ENCODE measurements around the gene CDX1.

The CDX1 gene

GRCh38 chr5:150163547-150164059 lies 3.0 kb upstream of the CDX1 start:
- no peak for DNase-seq (ENCODE audit: low read depth)

DNA sequence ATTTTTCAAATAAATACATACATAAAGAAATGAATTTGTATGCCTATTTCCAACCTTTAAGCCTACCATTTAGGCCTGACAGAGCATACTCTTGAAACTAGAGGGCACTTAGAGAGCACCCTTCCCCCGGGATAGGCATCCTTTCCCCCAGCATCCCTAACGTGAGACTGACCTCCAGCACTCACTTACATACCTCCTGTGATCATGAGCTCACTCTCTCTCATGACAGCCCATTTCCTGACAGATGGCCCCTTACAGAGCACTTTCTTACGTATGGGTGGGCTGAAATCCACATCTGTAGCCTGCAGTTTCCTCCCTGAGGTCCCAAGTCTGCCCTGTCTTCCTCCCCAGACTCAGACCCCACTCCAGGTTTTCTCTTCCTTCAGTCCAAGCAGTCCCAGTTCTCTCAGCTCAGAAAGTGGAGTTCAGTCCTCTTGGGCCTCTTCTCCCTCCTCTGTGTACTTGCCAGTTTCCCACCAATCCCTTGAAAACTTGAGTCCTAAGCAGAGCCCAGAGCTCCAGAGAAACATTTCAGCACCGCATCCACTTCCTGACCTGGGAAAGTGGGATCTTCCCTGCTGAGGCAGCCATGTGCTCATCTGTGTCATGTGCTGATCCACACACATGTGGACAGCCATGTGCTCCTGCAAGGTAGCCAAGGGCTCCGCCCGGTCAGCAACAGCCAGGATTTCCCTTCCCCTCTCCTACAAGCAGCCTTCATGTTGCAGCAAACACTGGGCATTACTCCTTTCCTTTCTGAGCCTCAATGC lies 2.2 kb upstream of the CDX1 start:
- no peak for DNase-seq (ENCODE audit: low read depth)

- no peak for DNase-seq (ENCODE audit: low read depth)
Observed at GRCh38 chr5:150166037-150166649, 435 bp upstream of the CDX1 start.

GRCh38 chr5:150167512-150167850 lies 903 bp downstream of the CDX1 start:
- no peak for DNase-seq (ENCODE audit: low read depth)

GRCh38 chr5:150167908-150168307 lies 1.3 kb downstream of the CDX1 start:
- DNase-seq (ENCODE audit: low read depth): no peak

GRCh38 chr5:150168864-150169263 lies 2.3 kb downstream of the CDX1 start:
- DNase-seq (ENCODE audit: low read depth): no peak

DNA sequence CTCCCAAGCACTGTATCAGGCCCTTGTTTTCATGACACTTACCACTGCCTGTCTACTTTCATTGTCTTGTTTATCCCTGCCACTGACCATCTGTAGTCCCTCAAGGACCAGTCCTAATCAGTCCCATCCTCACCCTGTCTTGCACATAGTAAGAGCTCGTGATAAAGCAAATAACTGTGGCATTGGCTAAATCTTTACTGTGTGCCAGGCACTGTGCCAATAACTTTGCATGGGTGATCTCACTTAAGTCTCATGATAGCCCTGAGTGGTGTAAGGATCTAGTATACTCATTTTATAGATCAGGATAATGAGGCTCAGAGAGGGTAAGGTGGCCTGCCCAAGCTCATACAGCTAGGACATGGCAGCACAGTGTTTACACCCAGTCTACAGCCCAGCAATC lies 5.6 kb downstream of the CDX1 start:
- DNase-seq (ENCODE audit: low read depth): no peak

DNA sequence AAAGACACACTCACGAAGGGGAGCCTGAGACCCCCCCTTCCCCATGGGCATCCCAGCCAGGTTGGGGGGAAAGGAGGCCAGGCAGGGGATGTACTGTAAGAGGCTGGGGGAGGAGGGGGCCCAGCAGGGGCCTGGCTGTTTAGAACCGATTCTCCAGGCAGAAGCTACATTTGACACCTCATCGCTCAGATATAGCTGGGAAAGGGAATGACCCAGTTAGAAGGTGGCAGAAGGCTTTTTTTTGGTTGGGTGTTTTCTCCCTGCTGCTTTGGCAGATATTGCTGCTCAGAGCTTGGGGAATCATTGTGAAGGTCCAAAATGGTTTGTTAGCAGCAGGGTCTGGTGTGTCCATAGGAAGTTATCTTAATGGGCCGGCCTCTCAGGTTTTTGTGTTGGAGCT lies 6.0 kb downstream of the CDX1 start:
- DNase-seq (ENCODE audit: low read depth): no peak

DNA sequence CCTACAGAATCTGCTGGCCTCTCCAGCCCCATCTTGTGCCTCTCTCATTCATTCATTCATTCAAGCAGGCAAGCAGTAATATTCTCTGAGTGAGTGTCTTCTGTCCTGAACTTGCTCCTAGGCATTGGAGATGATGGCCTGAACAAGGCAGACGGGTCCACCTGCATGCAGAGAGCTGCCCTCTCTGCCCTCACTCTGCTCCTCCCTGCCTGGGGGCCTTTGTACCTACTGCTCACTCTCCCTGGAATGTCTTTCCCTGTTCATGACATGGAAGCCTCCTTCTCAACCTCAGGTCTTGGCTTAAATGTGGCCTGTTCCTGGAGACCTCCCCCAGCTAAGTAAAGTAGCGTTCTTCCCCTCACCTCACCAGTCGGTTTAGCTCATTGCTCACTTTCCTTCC lies 6.6 kb downstream of the CDX1 start:
- DNase-seq (ENCODE audit: low read depth): no peak

- no peak for DNase-seq (ENCODE audit: low read depth)
Observed at GRCh38 chr5:150174285-150174684, 7.7 kb downstream of the CDX1 start.

- DNase-seq (ENCODE audit: low read depth): no peak
Observed at GRCh38 chr5:150175076-150175475, 8.5 kb downstream of the CDX1 start.

- DNase-seq (ENCODE audit: low read depth): no peak
Observed at GRCh38 chr5:150175536-150175935, 9.0 kb downstream of the CDX1 start.

GRCh38 chr5:150176745-150177477 lies 10.3 kb downstream of the CDX1 start:
- DNase-seq (ENCODE audit: low read depth): no peak

DNA sequence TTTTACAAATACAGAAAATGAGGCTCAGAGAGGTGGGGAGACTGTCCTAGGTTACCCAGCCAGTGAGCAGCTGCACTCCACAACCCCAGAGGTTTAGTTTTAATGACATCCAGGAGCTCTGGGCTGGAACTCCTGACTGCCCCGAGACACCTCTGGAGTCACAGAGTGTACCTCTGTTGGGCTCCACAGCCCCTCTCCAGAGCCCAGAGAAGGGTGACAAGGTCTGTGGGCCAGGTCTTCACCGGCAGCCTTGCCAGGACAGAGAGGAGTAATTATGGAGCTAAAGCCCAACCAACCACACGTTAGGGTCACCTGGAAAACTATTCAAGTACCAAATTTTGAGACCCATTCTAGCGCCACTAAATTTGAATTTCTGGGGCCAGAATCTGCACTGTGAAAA lies 11.1 kb downstream of the CDX1 start:
- no peak for DNase-seq (ENCODE audit: low read depth)

DNA sequence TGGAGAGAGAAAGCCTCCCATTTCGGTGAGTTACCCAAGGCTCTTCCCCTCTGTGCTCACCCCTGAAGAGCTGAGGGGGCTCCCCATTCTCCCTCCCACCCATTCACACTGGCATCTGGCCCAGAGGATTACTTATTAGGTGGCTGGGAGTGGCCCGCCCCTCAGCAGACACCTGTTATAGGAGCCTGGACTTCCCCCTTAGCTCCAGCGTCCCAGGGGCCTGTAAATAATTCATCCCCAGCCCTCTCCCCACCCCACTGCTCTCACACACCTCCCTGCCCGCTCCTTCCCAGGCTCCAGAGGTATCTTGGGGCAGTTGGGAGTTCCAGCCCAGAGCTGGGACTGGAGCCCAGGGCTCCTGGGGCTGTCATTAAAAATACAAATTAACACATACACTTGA lies 11.7 kb downstream of the CDX1 start:
- no peak for DNase-seq (ENCODE audit: low read depth)

DNA sequence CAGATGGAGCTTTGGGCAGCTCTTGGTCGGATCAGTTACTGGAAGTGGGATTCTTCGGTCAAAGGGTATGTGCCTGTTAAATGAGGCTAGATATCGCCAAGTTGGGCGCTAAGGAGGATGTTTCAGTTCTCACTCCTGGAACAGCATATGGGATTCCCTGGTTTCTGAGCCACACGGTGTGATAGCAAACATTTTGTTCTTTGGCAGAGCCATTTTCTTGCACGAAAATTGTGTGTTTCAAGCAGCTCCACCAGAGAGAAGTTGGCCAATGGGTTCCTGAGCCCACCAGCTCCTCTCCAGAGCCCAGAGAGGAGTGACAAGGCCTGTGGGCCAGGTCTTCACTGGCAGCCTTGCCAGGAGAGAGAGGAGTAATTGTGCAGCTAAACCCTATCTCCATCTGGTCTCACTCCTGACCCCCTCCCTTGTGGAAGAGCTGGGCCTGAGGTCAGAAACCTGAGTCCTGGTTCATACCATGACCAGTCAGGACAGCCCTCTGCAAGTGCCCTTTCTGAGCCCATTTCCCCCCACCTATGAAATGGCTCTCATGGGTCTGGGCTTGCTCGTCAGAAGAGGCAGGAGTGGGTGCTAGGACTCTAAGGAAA lies 12.5 kb downstream of the CDX1 start:
- DNase-seq (ENCODE audit: low read depth): no peak

DNA sequence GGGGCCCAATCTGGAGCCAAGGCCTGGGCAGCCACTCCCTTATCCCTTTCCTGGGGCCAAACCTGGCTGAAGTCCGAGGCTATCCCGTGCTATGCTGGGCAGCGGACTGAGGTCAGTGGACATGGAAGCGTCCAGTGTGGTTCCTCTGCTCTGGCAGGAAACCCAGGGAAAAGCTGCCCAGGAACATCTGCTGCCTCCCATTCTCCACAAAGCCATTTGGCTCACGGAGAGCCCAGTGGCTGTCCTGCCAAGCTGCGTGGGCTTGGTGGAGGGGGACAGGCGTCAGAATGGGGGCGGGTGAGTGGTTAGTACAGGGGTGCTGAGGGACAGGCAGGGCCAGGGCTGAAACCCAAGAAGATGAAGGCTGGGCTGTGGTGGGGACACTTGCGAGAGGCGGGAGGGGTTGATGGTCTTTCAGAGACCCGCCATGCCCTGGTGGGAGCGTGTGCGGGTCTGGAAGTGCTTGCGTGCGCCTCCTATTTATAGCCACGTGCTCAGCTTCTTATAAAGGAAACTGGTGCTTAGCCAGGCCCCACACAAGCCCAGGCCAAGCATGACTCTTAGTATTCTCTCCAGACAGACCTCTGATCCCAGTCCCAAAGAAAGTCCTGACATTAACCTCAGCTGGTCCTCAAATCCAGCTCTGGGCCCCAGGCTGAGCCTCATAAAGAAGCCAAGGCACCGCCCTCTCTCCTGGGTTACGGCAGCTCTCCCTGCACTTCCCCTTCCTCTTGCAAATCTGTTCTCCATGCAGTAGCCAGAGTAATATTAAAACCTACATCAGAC lies 13.9 kb downstream of the CDX1 start:
- DNase-seq (ENCODE audit: low read depth): no peak

DNA sequence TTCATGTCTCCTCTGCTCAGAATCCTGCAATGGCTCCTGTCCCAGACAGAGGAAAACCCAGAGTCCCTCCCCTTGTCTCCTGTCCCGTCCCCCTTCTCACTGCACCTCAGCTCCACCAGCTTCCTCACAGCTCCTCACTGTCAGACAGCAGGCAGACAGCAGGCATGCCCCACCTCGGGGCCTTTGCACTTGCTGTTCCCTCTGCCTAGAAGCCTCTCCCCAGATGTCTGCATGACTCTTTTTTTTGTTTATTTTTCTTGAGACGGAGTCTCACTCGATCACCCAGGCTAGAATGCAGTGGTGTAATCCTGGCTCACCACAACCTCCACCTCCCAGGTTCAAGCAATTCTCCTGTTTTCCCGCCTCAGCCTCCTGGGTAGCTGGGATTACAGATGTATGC lies 14.4 kb downstream of the CDX1 start:
- no peak for DNase-seq (ENCODE audit: low read depth)

- DNase-seq (ENCODE audit: low read depth): no peak
Observed at GRCh38 chr5:150181766-150182545, 15.4 kb downstream of the CDX1 start.

GRCh38 chr5:150182774-150183173 lies 16.2 kb downstream of the CDX1 start:
- no peak for DNase-seq (ENCODE audit: low read depth)

- DNase-seq (ENCODE audit: low read depth): no peak
Observed at GRCh38 chr5:150183436-150183835, 16.9 kb downstream of the CDX1 start.
